HCT116 (cell line): Measurements from ENCODE around the gene NFATC3. TPM values are rescaled to one million over a fixed set of nuclear protein-coding genes. Genes with fewer than 3 reads are reported as not detected.

Experiments used
- ATAC-seq: fragments of 200-7000 bp; cut with Tn5 transposase; 2 replicates; pipeline ENCODE4 v1.9.1; 2020; ENCODE audit warnings: mild to moderate bottlenecking, moderate library complexity
- BruUV-seq: library from RNA; stranded (reverse); fragments of 400-500 nt; replicated peaks from 2 replicates; lab custom pipeline; 2021; lab: Mats Ljungman, UMichigan
- CTCF ChIA-PET: fragments of 300-600 bp; sonication (Branson Sonifier 250); formaldehyde crosslinking; loops from one replicate; lab custom pipeline; 2021; ENCODE audit warnings: antibody characterized with exemption; lab: Charles Lee
- POLR2A ChIA-PET: fragments of 300-600, 350-600 bp; sonication (Branson Sonifier 250); formaldehyde crosslinking; loops from one replicate; lab custom pipeline; 2021; ENCODE audit warnings: antibody characterized with exemption; lab: Charles Lee
- RAD21 ChIA-PET, 2 experiments: fragments of 300-600 bp; sonication (Branson Sonifier 250); formaldehyde crosslinking; loops; one replicate each; lab custom pipeline; 2023; ENCODE audit warnings: low total read pairs in 2 of 2; ENCODE audit not compliant: uncharacterized antibody in 2 of 2, unreplicated experiment in 2 of 2, low non-redundant PET in 1 of 2; lab: Charles Lee
- DNase-seq: peaks from one replicate; pipeline ENCODE4 v3.0.0-alpha.2; 2010; ENCODE audit warnings: low read depth, low spot score
- H2AFZ ChIP-seq: fragments of 200-600 bp; shearing (Covaris generic), sonication (generic); 2 replicates; pipeline ENCODE4 v1.6.1; 2017; ENCODE audit warnings: low read depth, mixed run types, mixed read lengths, antibody characterized with exemption, low read length; ENCODE audit not compliant: poor library complexity, severe bottlenecking
- H3K27ac ChIP-seq: 2 replicates; pipeline ENCODE4 v1.5.1; 2012; ENCODE audit warnings: low read depth, low read length
- H3K27me3 ChIP-seq: fragments of 200-600 bp; sonication (generic); 2 replicates; pipeline ENCODE4 v1.6.1; 2016; ENCODE audit warnings: mixed run types, low read length, mixed read lengths; ENCODE audit not compliant: insufficient read depth
- H3K36me3 ChIP-seq, 2 experiments: fragments of 200-500 bp in 1 of 2; fragments of 200-600 bp in 1 of 2; sonication (Bioruptor generic) in 1 of 2; sonication (generic) in 1 of 2; 2 replicates each; pipeline versions ENCODE4 v1.5.1 to v1.6.1; 2014 to 2016; ENCODE audit warnings: low read length in 2 of 2, inconsistent platforms in 1 of 2, mixed read lengths in 1 of 2, mixed run types in 1 of 2; ENCODE audit not compliant: insufficient read depth in 2 of 2, control insufficient read depth in 1 of 2
- H3K4me1 ChIP-seq, 2 experiments: fragments of 200-600 bp in 1 of 2; sonication (generic) in 1 of 2; 2 replicates each; pipeline versions ENCODE4 v1.5.1 to v1.6.1; 2012 to 2017; ENCODE audit warnings: low read length in 2 of 2, inconsistent platforms in 1 of 2, mild to moderate bottlenecking in 1 of 2, mixed read lengths in 1 of 2, mixed run types in 1 of 2, moderate library complexity in 1 of 2; ENCODE audit not compliant: insufficient read depth in 2 of 2, control insufficient read depth in 1 of 2
- H3K4me2 ChIP-seq: fragments of 200-600 bp; sonication (generic); 2 replicates; pipeline ENCODE4 v1.6.1; 2017; ENCODE audit warnings: mixed run types, low read length, mixed read lengths
- H3K4me3 ChIP-seq, 2 experiments: fragments of 200-600 bp in 1 of 2; sonication (generic) in 1 of 2; replicated peaks in 1 of 2; 2 replicates each; pipeline ENCODE4 v1.5.1; 2011 to 2016; ENCODE audit warnings: low read length in 2 of 2, control low read depth in 1 of 2, low read depth in 1 of 2, mild to moderate bottlenecking in 1 of 2, mixed read lengths in 1 of 2, mixed run types in 1 of 2
- H3K79me2 ChIP-seq: fragments of 200-600 bp; sonication (generic); 2 replicates; pipeline ENCODE4 v1.6.1; 2017; ENCODE audit warnings: mild to moderate bottlenecking, mixed run types, low read length, moderate library complexity, mixed read lengths; ENCODE audit not compliant: insufficient read depth
- H3K9ac ChIP-seq: fragments of 200-600 bp; sonication (generic); 2 replicates; pipeline ENCODE4 v1.6.1; 2016; ENCODE audit warnings: low read length, mixed read lengths
- H3K9me2 ChIP-seq: fragments of 200-600 bp; sonication (generic), shearing (Covaris generic); 2 replicates; pipeline ENCODE4 v1.6.1; 2017; ENCODE audit warnings: mixed run types, mild to moderate bottlenecking, moderate library complexity; ENCODE audit not compliant: insufficient read depth
- H3K9me3 ChIP-seq, 2 experiments: fragments of 200-500 bp in 1 of 2; fragments of 200-600 bp in 1 of 2; sonication (Bioruptor generic) in 1 of 2; sonication (generic) in 1 of 2; 2 replicates each; pipeline ENCODE4 v1.6.1; 2014 to 2017; ENCODE audit warnings: low read length in 2 of 2, mixed read lengths in 2 of 2, inconsistent platforms in 1 of 2, low read depth in 1 of 2, mild to moderate bottlenecking in 1 of 2, mixed run types in 1 of 2, moderate library complexity in 1 of 2; ENCODE audit not compliant: control insufficient read depth in 1 of 2, insufficient read depth in 1 of 2
- H4K20me1 ChIP-seq: fragments of 200-600 bp; sonication (generic), shearing (Covaris generic); 2 replicates; pipeline ENCODE4 v1.6.1; 2017; ENCODE audit warnings: mixed run types, mild to moderate bottlenecking, moderate library complexity; ENCODE audit not compliant: insufficient read depth
- CBX3 ChIP-seq: IDR thresholded peaks from 2 replicates; pipeline ENCODE4 v1.6.1; 2012; ENCODE audit warnings: low read depth
- CEBPB ChIP-seq: IDR thresholded peaks from 2 replicates; pipeline ENCODE4 v1.6.1; 2012; ENCODE audit warnings: low read depth
- ELF1 ChIP-seq: IDR thresholded peaks from 2 replicates; pipeline ENCODE4 v1.6.1; 2012; ENCODE audit warnings: low read depth, borderline replicate concordance
- EZH2 ChIP-seq: fragments of 200-600 bp; sonication (generic); IDR thresholded peaks from 2 replicates; pipeline ENCODE4 v1.6.1; 2017; ENCODE audit warnings: antibody characterized with exemption, mixed run types
- EZH2phosphoT487 ChIP-seq: fragments of 200-600 bp; IDR thresholded peaks from 2 replicates; pipeline ENCODE4 v1.6.1; 2018; ENCODE audit warnings: antibody characterized with exemption, borderline replicate concordance
- FOSL1 ChIP-seq: IDR thresholded peaks from 2 replicates; pipeline ENCODE4 v1.6.1; 2012; ENCODE audit warnings: low read depth
- POLR2A ChIP-seq: IDR thresholded peaks from 2 replicates; pipeline ENCODE4 v1.7.0; 2011; ENCODE audit warnings: borderline replicate concordance; ENCODE audit not compliant: insufficient read depth, insufficient read length; ENCODE audit errors: extremely low read depth
- POLR2AphosphoS5 ChIP-seq: IDR thresholded peaks from 2 replicates; pipeline ENCODE4 v1.6.1; 2011; ENCODE audit warnings: mild to moderate bottlenecking, low read depth, low read length, moderate library complexity
- RAD21 ChIP-seq: IDR thresholded peaks from 2 replicates; pipeline ENCODE4 v1.6.1; 2012; ENCODE audit warnings: low read depth, mild to moderate bottlenecking
- SIN3A ChIP-seq: IDR thresholded peaks from 2 replicates; pipeline ENCODE4 v1.6.1; 2012; ENCODE audit warnings: low read depth
- SP1 ChIP-seq: IDR thresholded peaks from 2 replicates; pipeline ENCODE4 v1.6.1; 2012; ENCODE audit warnings: low read depth
- SRF ChIP-seq: IDR thresholded peaks from 2 replicates; pipeline ENCODE4 v1.6.1; 2012; ENCODE audit warnings: low read depth
- TCF7L2 ChIP-seq: IDR thresholded peaks from 2 replicates; pipeline ENCODE4 v1.7.0; 2011; ENCODE audit warnings: borderline replicate concordance, inconsistent platforms; ENCODE audit not compliant: insufficient read depth, insufficient read length; ENCODE audit errors: extremely low read depth
- YY1 ChIP-seq: IDR thresholded peaks from 2 replicates; pipeline ENCODE4 v1.6.1; 2011; ENCODE audit warnings: low read length, low read depth, moderate library complexity, mild to moderate bottlenecking; ENCODE audit not compliant: insufficient replicate concordance; ENCODE audit errors: extremely low read depth
- ZFX ChIP-seq: fragments of 450-650 bp; IDR thresholded peaks from 2 replicates; pipeline ENCODE4 v1.6.1; 2017
- ZNF274 ChIP-seq: fragments of 200-500 bp; sonication (Bioruptor generic); IDR thresholded peaks from 2 replicates; pipeline ENCODE4 v1.6.1; 2014; ENCODE audit warnings: mild to moderate bottlenecking, low read depth, low read length, inconsistent platforms
- intact Hi-C: fragments of 100-400 bp; cut with micrococcal nuclease; formaldehyde crosslinking; loops from 2 replicates; pipeline ENCODE4 v1.10.0; 2022
- total RNA-seq: library from RNA; stranded (reverse); gene quantifications from one replicate; pipeline ENCODE4 v1.2.1, GENCODE V29; 2021; ENCODE audit not compliant: unreplicated experiment
- TF ChIP-seq, protein P1 (sequence below): IDR thresholded peaks from 2 replicates; pipeline ENCODE4 v1.6.1; 2012; ENCODE audit warnings: low read depth
- TF ChIP-seq, protein P2 (sequence below): IDR thresholded peaks from 2 replicates; pipeline ENCODE4 v1.6.1; 2012

The NFATC3 gene
- total RNA-seq, 1 experiment from 2014 or later = 25.6 TPM

DNA sequence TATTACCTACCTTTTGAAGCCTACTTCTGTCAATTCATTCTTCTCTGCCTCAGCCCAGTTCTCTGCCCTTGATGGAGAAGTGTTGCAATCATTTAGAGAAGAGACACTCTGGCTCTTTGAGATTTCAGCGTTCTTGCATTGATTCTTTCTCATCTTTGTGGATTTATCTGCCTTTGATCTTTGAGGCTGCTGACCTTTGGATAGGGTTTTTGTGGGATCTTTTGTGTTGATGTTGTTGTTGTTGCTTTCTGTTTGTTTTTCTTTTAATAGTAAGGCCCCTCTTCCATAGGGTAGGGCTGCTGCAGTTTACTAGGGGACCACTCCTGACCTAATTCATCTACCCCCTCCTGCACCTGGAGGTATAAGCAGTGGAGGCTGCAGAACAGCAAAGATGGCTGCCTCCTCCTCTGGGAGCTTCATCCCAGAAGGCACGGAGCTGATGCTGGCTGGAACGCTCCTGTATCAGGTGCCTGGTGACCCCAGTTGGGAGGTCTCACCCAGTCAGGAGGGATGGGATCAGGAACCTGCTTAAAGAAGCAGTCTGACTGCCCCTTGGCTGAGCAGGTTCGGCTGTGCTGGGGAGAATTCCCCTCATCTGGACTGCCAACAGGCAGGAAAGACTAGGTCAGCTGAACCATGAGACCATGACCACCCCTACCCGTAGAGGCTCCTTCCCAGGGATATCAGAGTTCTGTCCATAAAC, 28.0 kb downstream of the NFATC3 start:
- no peaks in the 10 kb centered on the region for H3K4me1 ChIP-seq
- intact Hi-C loops = no loop called here
- no TSS peak for BruUV-seq

DNA sequence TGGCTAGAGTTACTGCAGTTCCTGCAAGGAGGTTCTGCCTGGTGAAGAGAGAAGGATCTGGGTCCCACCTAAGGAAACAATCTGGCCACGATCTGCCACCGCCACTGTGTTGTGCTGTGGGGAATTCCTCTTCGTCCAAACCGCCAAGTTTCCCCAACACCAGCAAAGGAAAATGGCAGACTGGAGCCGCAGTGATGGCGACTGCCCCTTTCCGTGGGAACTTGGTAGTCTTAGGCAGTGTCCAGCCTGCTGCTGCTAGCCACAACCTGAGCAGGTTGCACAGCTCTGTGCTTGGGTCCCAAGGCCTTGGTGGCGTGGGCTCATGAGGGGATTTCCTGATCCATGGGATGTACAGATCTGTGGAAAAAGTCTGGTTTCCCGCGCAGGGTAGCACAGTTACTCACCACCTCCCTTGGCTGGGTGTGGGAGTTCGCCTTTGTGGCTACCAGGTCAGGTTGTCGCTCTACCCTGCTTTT, 28.6 kb downstream of the NFATC3 start:
- CTCF ChIA-PET = no interaction called here
- intact Hi-C loops = no loop called here
- RAD21 ChIA-PET = no interaction called here
- H3K9me2 ChIP-seq = no peaks in the 10 kb centered on the region
- no peak overlapping the region for H2AFZ ChIP-seq
- no peak overlapping the region for H3K4me3 ChIP-seq
- peaks cover 87% of the 10 kb centered on the region for H3K79me2 ChIP-seq
- peaks cover 0 to 6% of the 10 kb centered on the region in 2 experiments; a peak in 1 of 4 replicates for H3K9me3 ChIP-seq
- POLR2A ChIA-PET = no interaction called here
- H3K36me3 ChIP-seq = no peaks in the 10 kb centered on the region
- BruUV-seq = no TSS peak
- H3K4me1 ChIP-seq = no peaks in the 10 kb centered on the region
- ATAC-seq = no peak
- no peaks in the 10 kb centered on the region for H4K20me1 ChIP-seq
- H3K27ac ChIP-seq = no peak overlapping the region
- no peak overlapping the region for H3K9ac ChIP-seq
- no peak for TF ChIP-seq CEBPB
- TF ChIP-seq, protein P1, sequence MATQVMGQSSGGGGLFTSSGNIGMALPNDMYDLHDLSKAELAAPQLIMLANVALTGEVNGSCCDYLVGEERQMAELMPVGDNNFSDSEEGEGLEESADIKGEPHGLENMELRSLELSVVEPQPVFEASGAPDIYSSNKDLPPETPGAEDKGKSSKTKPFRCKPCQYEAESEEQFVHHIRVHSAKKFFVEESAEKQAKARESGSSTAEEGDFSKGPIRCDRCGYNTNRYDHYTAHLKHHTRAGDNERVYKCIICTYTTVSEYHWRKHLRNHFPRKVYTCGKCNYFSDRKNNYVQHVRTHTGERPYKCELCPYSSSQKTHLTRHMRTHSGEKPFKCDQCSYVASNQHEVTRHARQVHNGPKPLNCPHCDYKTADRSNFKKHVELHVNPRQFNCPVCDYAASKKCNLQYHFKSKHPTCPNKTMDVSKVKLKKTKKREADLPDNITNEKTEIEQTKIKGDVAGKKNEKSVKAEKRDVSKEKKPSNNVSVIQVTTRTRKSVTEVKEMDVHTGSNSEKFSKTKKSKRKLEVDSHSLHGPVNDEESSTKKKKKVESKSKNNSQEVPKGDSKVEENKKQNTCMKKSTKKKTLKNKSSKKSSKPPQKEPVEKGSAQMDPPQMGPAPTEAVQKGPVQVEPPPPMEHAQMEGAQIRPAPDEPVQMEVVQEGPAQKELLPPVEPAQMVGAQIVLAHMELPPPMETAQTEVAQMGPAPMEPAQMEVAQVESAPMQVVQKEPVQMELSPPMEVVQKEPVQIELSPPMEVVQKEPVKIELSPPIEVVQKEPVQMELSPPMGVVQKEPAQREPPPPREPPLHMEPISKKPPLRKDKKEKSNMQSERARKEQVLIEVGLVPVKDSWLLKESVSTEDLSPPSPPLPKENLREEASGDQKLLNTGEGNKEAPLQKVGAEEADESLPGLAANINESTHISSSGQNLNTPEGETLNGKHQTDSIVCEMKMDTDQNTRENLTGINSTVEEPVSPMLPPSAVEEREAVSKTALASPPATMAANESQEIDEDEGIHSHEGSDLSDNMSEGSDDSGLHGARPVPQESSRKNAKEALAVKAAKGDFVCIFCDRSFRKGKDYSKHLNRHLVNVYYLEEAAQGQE = no peak
- no peak for TF ChIP-seq TCF7L2
- TF ChIP-seq ZNF274 = no peak
- no peak for TF ChIP-seq POLR2AphosphoS5
- no peak for TF ChIP-seq SP1
- TF ChIP-seq, protein P2, sequence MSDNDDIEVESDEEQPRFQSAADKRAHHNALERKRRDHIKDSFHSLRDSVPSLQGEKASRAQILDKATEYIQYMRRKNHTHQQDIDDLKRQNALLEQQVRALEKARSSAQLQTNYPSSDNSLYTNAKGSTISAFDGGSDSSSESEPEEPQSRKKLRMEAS = no peak
- TF ChIP-seq RAD21 = no peak
- no peak for TF ChIP-seq EZH2
- no peak for TF ChIP-seq POLR2A
- no peak for TF ChIP-seq SRF
- no peak for TF ChIP-seq ZFX
- no peak for TF ChIP-seq EZH2phosphoT487
- TF ChIP-seq SIN3A = no peak
- no peak for TF ChIP-seq FOSL1
- no peak for TF ChIP-seq CBX3
- TF ChIP-seq ELF1 = no peak
- TF ChIP-seq YY1 = no peak
- TF ChIP-seq, all 23 proteins: peak for 0
- DNase-seq = no peak
- Histone ChIP-seq H3K4me2 (no peak overlapping the region), H3K27me3 (no peaks in the 10 kb centered on the region)

More for the DNA sequence above, 28.0 kb downstream of the NFATC3 start:
- TF ChIP-seq POLR2AphosphoS5 (no peak), FOSL1 (no peak)
- Histone ChIP-seq H3K36me3 (no peaks in the 10 kb centered on the region), H3K9me2 (no peaks in the 10 kb centered on the region), H3K4me2 (no peak overlapping the region), H3K27ac (no peak overlapping the region), H3K9me3 (peaks cover 0 to 7% of the 10 kb centered on the region in 2 experiments; a peak in 1 of 4 replicates), H2AFZ (no peak overlapping the region), H3K9ac (no peak overlapping the region), H3K4me3 (no peak overlapping the region), H4K20me1 (no peaks in the 10 kb centered on the region), H3K79me2 (peaks cover 88% of the 10 kb centered on the region), H3K27me3 (no peaks in the 10 kb centered on the region)
- CTCF ChIA-PET = no interaction called here
- ATAC-seq (no peak), DNase-seq (no peak)
- RAD21 ChIA-PET = no interaction called here
- POLR2A ChIA-PET = no interaction called here
